ENCODE results near the gene ETHE1.

Gene ETHE1

GRCh38 chr19:43464134-43464775, 62.7 kb downstream of the ETHE1 start:
- no peak for DNase-seq (ENCODE audit: low read depth)

GRCh38 chr19:43463381-43464133, 63.4 kb downstream of the ETHE1 start:
- peak; percentile 81 for DNase-seq (ENCODE audit: low read depth)

GRCh38 chr19:43462785-43463380, 64.1 kb downstream of the ETHE1 start:
- no peak for DNase-seq (ENCODE audit: low read depth)

GRCh38 chr19:43462383-43462782, 64.6 kb downstream of the ETHE1 start:
- DNase-seq (ENCODE audit: low read depth) = no peak

GRCh38 chr19:43461303-43461702, 65.7 kb downstream of the ETHE1 start:
- no peak for DNase-seq (ENCODE audit: low read depth)

- DNase-seq (ENCODE audit: low read depth) = no peak
Observed at GRCh38 chr19:43460362-43461016, 66.5 kb downstream of the ETHE1 start.

- DNase-seq (ENCODE audit: low read depth) = no peak
Observed at GRCh38 chr19:43457809-43458208, 69.2 kb downstream of the ETHE1 start.

Measured in fibroblast of the conjunctiva (primary cell).